ENCODE results near the gene ARHGAP1.

DNA sequence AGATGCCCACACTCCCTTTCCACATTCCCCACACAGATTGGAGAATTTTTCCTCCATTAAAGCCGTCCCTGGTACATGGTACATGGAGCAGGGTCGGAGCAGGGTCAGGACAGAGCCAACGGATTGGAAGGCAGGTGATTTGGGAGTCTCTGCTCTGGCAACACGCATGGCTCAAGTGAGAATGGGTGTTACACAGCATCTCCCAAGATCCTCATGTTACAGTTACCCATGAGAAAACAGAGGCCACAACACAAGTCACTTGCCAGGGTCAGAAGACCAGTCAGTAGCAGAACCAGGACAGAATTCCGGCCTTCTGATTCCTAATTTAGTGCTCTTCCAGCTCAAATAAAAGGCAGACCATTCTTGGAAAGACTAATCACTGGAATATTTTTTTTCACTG, 10.9 kb upstream of the ARHGAP1 start:
- TF ChIP-seq TAF1 (IDR thresholded peaks at IDR 0.05; ENCODE audit: borderline replicate concordance, insufficient read depth, low read length), result no peak
- TF ChIP-seq REST (IDR thresholded peaks at IDR 0.05; ENCODE audit: insufficient read depth in 1 of 2, low read depth in 2 of 2, low read length in 2 of 2), result no peak
- TF ChIP-seq SIN3A (IDR thresholded peaks at IDR 0.05; ENCODE audit: borderline replicate concordance, insufficient read depth, low read length), result no peak
